ENCODE data around the gene GADD45B. TPM values are rescaled to one million over a fixed set of nuclear protein-coding genes. Genes with fewer than 3 reads are reported as not detected.

The GADD45B gene
- total RNA-seq, 2 donors from 2014 or later, result 120 to 160 TPM

- peak; percentile 90 for DNase-seq (ENCODE audit: low spot score)
- intact Hi-C loops (cut with DNase I), result no loop called here
These were observed 49.2 kb downstream of the GADD45B start for GRCh38 chr19:2524840-2525723.

- intact Hi-C loops (cut with DNase I), result no loop called here
- DNase-seq (ENCODE audit: low spot score), result no peak
These were observed 51.2 kb downstream of the GADD45B start for GRCh38 chr19:2527171-2527570.

GRCh38 chr19:2527686-2528085 is 51.8 kb downstream of the GADD45B start:
- DNase-seq (ENCODE audit: low spot score), result no peak
- intact Hi-C loops (cut with DNase I), result no loop called here

Small RNA genes within 50 kb of the gene (microRNA-seq; reads per million reads assigned to microRNA genes)
- 0 reads per million in 2 donors for gene MIR7108 (ENCODE audit: borderline microRNAs expressed in 2 of 2)

Other genes starting within 250 kb of the GADD45B start
- gene PLEKHJ1, start 239.8 kb upstream of the GADD45B start, total RNA-seq, result 10 to 100 TPM; 24.3 to 27.6 TPM
- 10 to 100 TPM; 35.0 to 36.6 TPM for gene SF3A2, start 239.3 kb upstream of the GADD45B start, total RNA-seq
- gene AMH, start 226.8 kb upstream of the GADD45B start, total RNA-seq, result 1 to 10 TPM in 1 of 2 donors, under 1 TPM in 1; 0.46 to 1.1 TPM
- not detected for gene JSRP1, start 219.7 kb upstream of the GADD45B start, total RNA-seq
- 1 to 10 TPM in 1 of 2 donors, under 1 TPM in 1; 0.90 to 2.0 TPM for gene PEAK3, start 194.0 kb upstream of the GADD45B start, total RNA-seq
- gene LINGO3, start 168.0 kb upstream of the GADD45B start, total RNA-seq, result under 1 TPM in 1 of 2 donors, not detected in 1; 0.10 TPM
- 10 to 100 TPM; 46.2 to 50.5 TPM for gene LSM7, start 147.5 kb upstream of the GADD45B start, total RNA-seq
- 10 to 100 TPM; 20.7 to 36.9 TPM for gene SPPL2B, start 147.4 kb upstream of the GADD45B start, total RNA-seq
- gene TMPRSS9, start 115.9 kb upstream of the GADD45B start, total RNA-seq, result not detected
- gene TIMM13, start 48.5 kb upstream of the GADD45B start, total RNA-seq, result 10 to 100 TPM; 32.8 to 37.2 TPM
- 10 to 100 TPM; 14.4 to 17.9 TPM for gene LMNB2, start 19.2 kb upstream of the GADD45B start, total RNA-seq
- gene GNG7, start 226.6 kb downstream of the GADD45B start, total RNA-seq, result 1 to 10 TPM; 3.2 to 6.1 TPM
- gene DIRAS1, start 245.2 kb downstream of the GADD45B start, total RNA-seq, result 10 to 100 TPM; 11.6 to 21.7 TPM